Peyer's patch (tissue), 4 donors: ENCODE data around the gene LIME1. TPM values are rescaled to one million over a fixed set of nuclear protein-coding genes. Genes with fewer than 3 reads are reported as not detected.

Experiments used
- DNase-seq, 3 donors: peaks; one replicate each; pipeline ENCODE4 v3.0.0-alpha.2; 2017 to 2019
- H3K27ac ChIP-seq, 4 donors: fragments of 200-600 bp; sonication (generic); one replicate each; pipeline ENCODE4 v1.5.1; 2016 to 2019
- H3K27me3 ChIP-seq, 2 donors: fragments of 200-600 bp; sonication (generic); one replicate each; pipeline ENCODE4 v1.5.1; 2019
- H3K36me3 ChIP-seq, 3 donors: fragments of 200-600 bp; sonication (generic); one replicate each; pipeline ENCODE4 v1.5.1; 2016 to 2019
- H3K4me1 ChIP-seq, 4 donors: fragments of 200-600 bp; sonication (generic); one replicate each; pipeline ENCODE4 v1.5.1; 2016 to 2019
- H3K4me3 ChIP-seq, 4 donors: fragments of 200-600 bp; sonication (generic); 1 replicate in 3 of 4; 2 replicates in 1 of 4; pipeline ENCODE4 v1.5.1; 2016 to 2019; ENCODE audit warnings: mild to moderate bottlenecking in 1 of 4
- H3K9me3 ChIP-seq, 4 donors: fragments of 200-600 bp; sonication (generic); one replicate each; pipeline ENCODE4 v1.5.1; 2016 to 2019; ENCODE audit warnings: mild to moderate bottlenecking in 1 of 4
- POLR2A ChIP-seq, 2 donors: fragments of 450-650 bp; IDR thresholded peaks; one replicate each; pipeline ENCODE4 v1.5.1; 2017; ENCODE audit warnings: antibody characterized with exemption in 2 of 2, mild to moderate bottlenecking in 2 of 2, moderate library complexity in 2 of 2
- total RNA-seq, 4 donors: library from RNA; depleted of rRNA; stranded (reverse); fragments of >200 nt; gene quantifications; one replicate each; pipeline ENCODE4 v1.1.0, GENCODE V29; 2016
- TF ChIP-seq, protein P1 (sequence below), 6 experiments: fragments of 450-650 bp in 4 of 6; fragments of 200-600 bp in 2 of 6; sonication (generic) in 1 of 6; IDR thresholded peaks; one replicate each; pipeline ENCODE4 v1.5.1; 2017 to 2019; ENCODE audit warnings: antibody characterized with exemption in 6 of 6, mild to moderate bottlenecking in 3 of 6, moderate library complexity in 1 of 6

The LIME1 gene
- total RNA-seq, 4 donors from 2014 or later: 32.6 to 55.3 (median 41.0) TPM

DNA sequence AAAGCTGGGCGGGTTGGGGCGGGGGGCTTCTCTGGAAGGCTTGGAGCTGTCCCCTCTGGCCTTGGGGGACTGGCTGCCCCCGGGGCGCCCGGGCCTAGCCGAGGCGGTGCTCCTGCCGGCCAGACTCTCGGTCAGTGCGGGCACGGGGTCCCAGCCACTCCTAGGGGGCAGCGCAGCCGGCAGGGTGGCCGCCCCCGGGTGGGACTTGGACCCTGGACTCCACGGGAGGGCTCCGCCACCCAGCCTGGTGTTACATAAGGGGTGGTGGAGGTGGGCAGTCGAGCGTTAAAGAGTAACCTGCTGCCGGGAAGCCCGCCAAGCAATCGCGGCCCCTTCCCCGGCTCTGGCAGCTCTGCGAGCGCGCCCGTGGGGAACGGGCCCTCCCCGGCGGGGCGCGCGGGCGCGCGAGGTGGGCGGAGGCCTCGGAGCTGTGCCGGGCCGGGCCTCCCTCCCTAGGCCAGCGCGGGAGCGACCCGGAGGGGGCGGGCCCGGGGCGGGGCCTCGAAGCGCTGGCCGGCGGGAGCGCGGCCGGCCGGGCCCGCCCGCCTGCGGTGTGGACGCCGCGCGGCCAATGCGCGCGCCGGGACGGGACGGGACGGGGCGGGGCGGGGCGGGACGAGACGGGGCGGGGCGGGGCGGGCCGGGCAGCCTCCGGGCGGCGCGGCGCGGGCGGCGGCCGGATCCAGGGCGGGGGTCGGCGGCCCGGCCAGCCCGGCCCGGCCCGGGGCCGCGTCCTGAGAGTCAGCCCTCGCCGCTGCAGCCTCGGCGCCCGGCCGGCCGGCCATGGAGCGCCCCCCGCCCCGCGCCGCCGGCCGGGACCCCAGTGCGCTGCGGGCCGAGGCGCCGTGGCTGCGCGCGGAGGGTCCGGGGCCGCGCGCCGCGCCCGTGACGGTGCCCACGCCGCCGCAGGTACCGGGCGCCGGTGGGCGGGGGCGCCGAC, 2.9 kb downstream of the LIME1 start, which contains the start of gene SLC2A4RG:
Gene SLC2A4RG (plus strand): TSS at position 647 of the 940 bp plus-strand sequence. CDS start 137 bp downstream, at position 784.
- Histone ChIP-seq H3K4me1 (peaks cover 0 to 53% (median 35%) of the 10 kb centered on the region in 4 donors), H3K36me3 (peaks cover 0 to 39% (median 0%) of the 10 kb centered on the region in 3 donors), H3K4me3 (peak within 1 kb of the TSS; percentile 52 to 74 (median 66)), H3K9me3 (no peaks in the 10 kb centered on the region), H3K27ac (peak within 1 kb of the TSS; percentile 76 to 88 (median 83)), H3K27me3 (no peaks in the 10 kb centered on the region)
- peak; percentile 75 to 90 (median 88) for DNase-seq
- peak in 1 of 2 donors; percentile 25 for TF ChIP-seq POLR2A (IDR thresholded peaks at IDR 0.05)
- TF ChIP-seq, protein P1, sequence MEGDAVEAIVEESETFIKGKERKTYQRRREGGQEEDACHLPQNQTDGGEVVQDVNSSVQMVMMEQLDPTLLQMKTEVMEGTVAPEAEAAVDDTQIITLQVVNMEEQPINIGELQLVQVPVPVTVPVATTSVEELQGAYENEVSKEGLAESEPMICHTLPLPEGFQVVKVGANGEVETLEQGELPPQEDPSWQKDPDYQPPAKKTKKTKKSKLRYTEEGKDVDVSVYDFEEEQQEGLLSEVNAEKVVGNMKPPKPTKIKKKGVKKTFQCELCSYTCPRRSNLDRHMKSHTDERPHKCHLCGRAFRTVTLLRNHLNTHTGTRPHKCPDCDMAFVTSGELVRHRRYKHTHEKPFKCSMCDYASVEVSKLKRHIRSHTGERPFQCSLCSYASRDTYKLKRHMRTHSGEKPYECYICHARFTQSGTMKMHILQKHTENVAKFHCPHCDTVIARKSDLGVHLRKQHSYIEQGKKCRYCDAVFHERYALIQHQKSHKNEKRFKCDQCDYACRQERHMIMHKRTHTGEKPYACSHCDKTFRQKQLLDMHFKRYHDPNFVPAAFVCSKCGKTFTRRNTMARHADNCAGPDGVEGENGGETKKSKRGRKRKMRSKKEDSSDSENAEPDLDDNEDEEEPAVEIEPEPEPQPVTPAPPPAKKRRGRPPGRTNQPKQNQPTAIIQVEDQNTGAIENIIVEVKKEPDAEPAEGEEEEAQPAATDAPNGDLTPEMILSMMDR (IDR thresholded peaks at IDR 0.05): no peak

DNA sequence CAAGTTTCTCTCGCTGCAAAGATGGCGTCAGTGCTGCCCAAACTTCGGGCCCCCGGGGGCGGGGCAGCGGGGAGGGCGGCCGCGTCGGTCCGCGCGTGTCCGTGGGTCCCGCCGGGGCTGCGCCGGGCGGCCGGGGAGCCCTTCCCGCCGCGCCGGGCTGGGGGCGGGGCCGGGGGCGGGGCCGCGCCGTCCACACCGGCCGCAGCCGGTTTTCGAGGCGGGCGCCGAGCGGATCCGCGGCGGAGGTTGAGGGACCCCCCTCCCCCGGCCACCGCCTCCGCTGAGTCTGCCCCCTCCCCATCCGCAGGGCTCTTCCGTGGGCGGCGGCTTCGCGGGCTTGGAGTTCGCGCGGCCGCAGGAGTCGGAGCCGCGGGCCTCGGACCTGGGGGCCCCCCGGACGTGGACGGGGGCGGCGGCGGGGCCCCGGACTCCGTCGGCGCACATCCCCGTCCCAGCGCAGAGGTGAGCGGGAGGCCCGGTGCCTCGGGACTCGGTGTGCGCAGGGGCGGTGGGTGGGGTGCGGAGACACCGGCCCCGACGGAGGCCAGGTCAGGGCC, 3.7 kb downstream of the LIME1 start:
- TF ChIP-seq POLR2A (IDR thresholded peaks at IDR 0.05): no peak
- TF ChIP-seq, protein P1 (IDR thresholded peaks at IDR 0.05): no peak
- Histone ChIP-seq H3K27me3 (no peaks in the 10 kb centered on the region), H3K9me3 (no peaks in the 10 kb centered on the region), H3K27ac (peak overlapping the region; percentile 76 to 86 (median 83)), H3K4me3 (peak overlapping the region; percentile 52 to 74 (median 66)), H3K4me1 (peaks cover 0 to 53% (median 35%) of the 10 kb centered on the region in 4 donors), H3K36me3 (peaks cover 0 to 32% (median 0%) of the 10 kb centered on the region in 3 donors)
- DNase-seq: peak; percentile 42 to 68 (median 67)

DNA sequence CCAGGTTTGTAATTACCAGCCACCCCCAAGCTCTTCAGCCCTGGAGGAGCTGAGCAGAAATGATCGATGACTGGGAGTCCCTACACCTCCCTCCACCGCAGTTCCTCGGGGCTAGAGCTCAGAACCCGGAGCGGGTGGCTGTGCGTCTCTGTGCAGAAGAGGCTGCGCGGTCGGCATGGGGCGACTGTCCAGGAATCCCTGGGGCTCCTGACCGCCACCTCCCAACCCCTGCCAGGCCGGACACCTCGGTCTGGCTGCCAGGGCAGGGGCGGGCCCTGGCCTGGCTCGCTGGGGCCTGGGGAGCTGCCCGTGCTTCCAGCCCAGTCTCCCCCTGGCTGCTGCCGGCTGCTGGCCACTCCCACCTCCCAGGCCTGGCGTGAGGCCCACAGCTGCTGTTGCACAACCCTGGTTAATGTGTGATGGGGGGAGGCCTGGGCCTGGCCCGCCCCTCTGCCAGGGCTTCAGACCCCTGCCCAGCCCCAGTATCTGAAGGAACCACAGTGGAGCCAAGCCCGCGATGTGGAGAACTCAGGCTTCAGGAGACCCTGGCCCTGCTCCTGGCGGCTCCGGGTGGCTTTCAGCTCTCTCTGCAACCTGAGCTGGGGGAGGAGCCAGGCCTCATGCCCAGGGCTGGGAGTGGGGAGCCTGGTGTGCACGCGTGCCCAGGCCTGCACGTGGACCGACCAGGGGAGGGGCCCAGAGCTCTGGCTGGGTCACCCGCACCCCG, 4.3 kb downstream of the LIME1 start:
- peak; percentile 51 to 93 (median 91) for DNase-seq
- peaks cover 0 to 51% (median 34%) of the 10 kb centered on the region in 4 donors for H3K4me1 ChIP-seq
- no peaks in the 10 kb centered on the region for H3K27me3 ChIP-seq
- H3K36me3 ChIP-seq: peaks cover 0 to 25% (median 0%) of the 10 kb centered on the region in 3 donors
- peak overlapping the region; percentile 52 to 74 (median 66) for H3K4me3 ChIP-seq
- TF ChIP-seq, protein P1 (IDR thresholded peaks at IDR 0.05): peak in 2 of 6 experiments; percentile 52 to 56
- peak; percentile 24 for TF ChIP-seq POLR2A (IDR thresholded peaks at IDR 0.05)
- peak overlapping the region; percentile 76 to 86 (median 83) for H3K27ac ChIP-seq
- H3K9me3 ChIP-seq: no peaks in the 10 kb centered on the region

- Histone ChIP-seq H3K9me3 (no peaks in the 10 kb centered on the region), H3K4me1 (peaks cover 0 to 46% (median 31%) of the 10 kb centered on the region in 4 donors), H3K36me3 (peaks cover 0 to 22% (median 0%) of the 10 kb centered on the region in 3 donors), H3K4me3 (peak overlapping the region in 2 of 4 donors; percentile 3 to 74), H3K27ac (peak overlapping the region; percentile 76 to 86 (median 83)), H3K27me3 (no peaks in the 10 kb centered on the region)
- DNase-seq: no peak
- no peak for TF ChIP-seq POLR2A (IDR thresholded peaks at IDR 0.05)
- TF ChIP-seq, protein P1 (IDR thresholded peaks at IDR 0.05): no peak
These were observed 4.9 kb downstream of the LIME1 start for GRCh38 chr20:63741354-63741675.
